GM19468 (cell line): ENCODE measurements around the gene CYBRD1.

ENCODE experiments used
- ATAC-seq: cut with Tn5 transposase; IDR thresholded peaks from one replicate; pipeline ENCODE4 v1.9.1; 2021; ENCODE audit warnings: mild to moderate bottlenecking, moderate library complexity, moderate number of reproducible peaks; ENCODE audit not compliant: unreplicated experiment; ENCODE audit errors: extremely low read depth

Gene CYBRD1

GRCh38 chr2:171595456-171595855 lies 73.2 kb downstream of the CYBRD1 start:
- no peak for ATAC-seq

DNA sequence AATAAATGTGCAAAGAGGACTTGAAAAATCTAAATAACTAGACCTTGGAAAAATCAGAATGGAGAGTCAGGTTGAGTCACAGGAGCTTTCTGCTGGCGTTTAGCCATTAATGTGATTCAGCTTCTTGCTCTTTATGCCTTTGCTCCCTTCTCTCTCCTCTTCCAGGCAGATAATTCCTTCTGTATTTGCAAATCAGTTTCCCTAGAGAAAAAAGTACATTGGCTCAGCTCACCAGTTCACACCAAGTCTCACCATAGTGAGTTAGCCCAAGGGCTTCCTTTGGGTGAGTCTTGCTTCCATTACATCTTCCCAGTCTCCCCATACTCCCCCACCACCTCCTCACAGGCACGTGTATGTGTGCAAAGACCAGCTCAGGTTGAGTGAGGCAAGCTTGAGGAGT lies 73.6 kb downstream of the CYBRD1 start:
- no peak for ATAC-seq

DNA sequence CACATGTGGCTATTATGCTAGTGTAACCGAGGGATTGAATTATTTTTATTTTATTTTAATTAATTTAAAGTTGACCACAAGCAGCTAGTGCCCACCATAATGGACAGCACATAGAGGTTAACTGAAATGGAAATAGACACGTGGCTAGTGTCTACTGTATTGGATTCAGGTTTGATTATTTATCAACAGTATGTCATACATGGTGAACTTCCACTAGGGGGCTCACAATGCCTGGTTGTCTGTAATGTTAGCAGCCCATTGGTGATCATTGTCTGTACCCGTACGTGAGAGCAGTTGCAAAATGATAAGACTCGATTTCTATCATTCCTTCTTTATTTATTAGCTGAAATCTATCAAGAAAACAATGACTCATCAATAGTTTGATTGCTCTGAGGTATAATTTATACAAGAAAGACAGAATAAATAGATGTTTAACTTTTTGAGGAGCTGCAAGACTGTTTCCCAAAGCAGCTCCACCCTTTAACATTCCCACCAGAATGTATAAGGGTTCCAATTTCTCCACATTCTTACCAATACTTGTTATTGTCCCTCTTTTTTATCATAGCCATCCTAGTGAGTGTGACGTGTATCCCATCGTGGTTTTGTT lies 76.5 kb downstream of the CYBRD1 start:
- peak; percentile 62 for ATAC-seq

GRCh38 chr2:171600126-171600525 lies 77.9 kb downstream of the CYBRD1 start:
- ATAC-seq = no peak

DNA sequence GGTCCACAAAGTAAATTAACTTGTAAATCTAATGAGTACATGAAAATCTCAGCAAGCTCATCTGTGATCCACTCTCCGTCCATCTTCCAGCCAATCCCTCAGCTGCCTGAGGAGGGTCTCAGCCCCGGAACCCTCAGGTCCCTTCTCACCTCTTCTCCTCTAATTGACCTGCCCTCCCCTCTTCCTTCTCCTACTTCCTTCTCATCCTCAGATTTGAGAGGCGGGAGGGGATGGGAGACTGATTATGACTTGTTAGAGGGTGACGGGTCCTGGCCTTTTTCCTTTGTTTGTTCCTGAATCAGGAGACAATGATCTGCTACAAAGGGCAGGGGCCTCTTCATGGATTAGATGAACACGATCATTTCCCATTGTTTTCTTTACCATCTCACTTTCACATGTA lies 80.1 kb downstream of the CYBRD1 start:
- ATAC-seq = no peak
